ENCODE measurements around the gene INTS1.
"Not testable (repeated sequence)": the region's sequence is repeated elsewhere in the genome, so short reads cannot be mapped to it uniquely, and the experiment has no call there.

INTS1 gene

DNA sequence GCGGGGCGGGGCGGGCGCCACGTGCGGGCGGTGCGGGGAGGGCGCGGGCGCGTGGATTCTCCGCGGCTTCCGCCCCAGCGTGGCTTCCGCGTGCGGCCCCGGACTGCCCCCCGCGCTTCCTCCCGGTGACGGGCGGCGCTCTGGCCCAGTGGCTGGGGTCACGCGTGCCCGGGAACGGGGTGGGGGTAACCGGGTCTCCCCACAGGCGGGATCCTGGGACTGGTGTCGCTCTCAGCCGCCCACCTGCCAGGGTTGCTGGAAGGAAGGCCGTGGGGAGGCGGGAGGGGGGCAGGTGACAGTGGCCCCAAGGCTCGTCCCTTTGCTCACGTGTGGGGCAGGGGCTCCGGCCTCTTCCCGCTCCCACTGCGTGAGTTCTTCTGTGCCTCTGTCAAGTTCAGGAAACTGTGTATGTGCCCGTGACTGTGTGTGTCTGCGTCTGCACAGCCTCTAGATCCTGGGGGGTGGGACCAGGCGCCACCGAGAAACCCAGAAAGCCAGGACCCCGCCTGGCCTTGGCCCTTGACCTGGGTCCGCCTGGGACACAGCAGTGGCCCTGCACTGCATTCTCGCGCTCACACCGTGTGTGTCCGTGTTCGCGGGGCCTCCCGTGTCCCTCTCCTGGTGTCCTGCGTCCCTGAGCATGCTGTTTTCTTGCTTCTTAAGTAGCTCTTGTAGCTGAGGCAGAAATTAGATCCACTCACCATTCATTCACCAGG is 27.2 kb upstream of the INTS1 start:
- DNase-seq (ENCODE audit: low read depth in 1 of 2, low spot score in 1 of 2) = no peak

DNA sequence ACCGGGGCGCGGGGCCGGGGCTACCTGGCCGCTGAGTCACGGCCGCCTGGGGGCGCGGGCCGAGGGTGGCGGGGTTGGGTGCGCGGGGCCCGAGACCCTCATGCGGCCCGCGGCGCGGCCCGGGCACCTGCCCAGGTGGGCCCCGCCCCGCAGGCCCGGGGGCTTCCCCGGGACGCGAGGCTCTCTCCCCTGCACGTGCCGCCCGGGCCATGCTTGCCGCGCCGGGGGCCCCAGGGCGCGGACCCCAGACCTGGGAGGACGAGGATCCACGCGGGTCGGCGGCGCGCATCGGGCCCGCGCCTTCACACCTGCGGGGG is 26.7 kb upstream of the INTS1 start:
- DNase-seq (ENCODE audit: low read depth in 1 of 2, low spot score in 1 of 2) = no peak

DNA sequence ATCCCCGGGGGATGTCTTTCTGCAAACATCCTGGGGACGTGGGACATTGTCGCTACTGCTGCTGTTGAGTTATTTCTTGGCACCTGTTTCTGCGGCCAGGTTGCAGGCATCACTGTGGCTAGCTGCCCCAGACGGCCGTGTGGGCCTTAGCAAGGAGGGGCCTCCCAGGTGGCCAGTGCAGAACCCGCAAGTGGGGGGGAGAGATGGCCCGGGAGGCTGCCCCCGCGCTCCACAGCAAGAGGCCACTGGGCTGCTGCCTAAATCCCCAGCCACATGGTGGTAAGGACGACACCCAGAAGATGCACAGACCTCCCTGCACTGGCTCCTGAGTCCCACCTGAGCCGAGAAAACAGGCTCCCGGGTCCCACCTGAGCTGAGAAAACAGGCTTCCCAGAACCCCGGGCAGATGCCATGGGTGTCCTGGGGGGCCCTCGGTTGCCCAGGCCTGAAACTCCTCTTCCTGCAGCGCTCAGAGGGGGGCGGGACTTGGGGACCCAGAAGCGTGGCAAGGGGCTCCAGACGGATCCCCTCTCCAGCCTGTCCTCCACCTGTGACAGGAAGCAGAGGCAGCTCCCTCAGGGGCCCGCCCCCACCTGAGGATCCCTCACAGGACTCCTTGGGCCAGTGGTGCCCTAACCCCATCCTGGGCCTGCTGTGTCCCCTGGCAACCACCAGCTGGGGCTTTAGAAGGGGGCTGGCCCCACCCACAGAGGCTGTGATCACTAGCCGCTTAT is 25.4 kb upstream of the INTS1 start:
- DNase-seq (ENCODE audit: low read depth in 1 of 2, low spot score in 1 of 2) = no peak

DNA sequence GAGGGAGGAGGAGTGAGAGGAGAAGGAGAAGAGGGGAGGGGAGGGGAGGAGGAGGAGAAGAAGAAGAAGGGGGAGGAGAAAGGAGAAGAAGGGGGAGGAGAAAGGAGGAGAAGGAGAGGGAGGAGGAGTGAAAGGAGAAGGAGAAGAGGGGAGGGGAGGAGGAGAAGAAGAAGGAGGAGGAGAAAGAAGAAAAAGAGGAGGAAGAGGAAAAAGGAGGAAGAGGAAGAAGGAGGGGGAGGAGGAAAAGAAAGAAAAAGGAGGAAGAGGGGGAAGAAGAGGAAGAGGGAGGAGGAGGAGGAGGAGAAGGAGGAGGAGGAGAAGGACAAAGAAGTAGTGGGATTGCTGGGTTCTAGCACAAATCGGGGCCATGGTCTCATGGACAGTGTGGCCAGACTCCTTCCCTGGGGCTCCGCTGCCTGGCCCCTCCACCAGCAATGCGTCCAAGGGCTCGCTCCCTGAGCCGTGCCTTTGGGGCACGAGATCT is 22.1 kb upstream of the INTS1 start:
- no peak for DNase-seq (ENCODE audit: low read depth in 1 of 2, low spot score in 1 of 2)

DNA sequence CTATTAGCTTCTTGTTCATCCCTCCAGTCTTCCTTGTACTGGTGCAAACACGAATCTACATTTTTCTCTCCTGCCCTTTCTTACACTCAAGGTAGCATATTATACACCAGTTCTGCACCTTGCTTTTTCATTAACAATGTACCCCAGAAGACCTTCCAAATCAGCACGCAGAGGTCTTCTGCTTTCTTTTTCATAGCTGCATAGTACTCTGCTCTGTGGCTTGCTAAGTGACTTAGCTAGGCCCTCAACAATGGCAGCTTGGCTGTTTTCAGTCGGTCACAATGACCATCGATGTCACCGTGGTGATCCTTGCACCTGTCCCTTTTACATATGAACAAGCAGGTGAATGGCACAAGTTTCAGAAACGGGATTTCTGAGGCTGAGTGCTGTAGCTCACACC is 21.2 kb upstream of the INTS1 start:
- no peak for DNase-seq (ENCODE audit: low read depth in 1 of 2, low spot score in 1 of 2)

DNA sequence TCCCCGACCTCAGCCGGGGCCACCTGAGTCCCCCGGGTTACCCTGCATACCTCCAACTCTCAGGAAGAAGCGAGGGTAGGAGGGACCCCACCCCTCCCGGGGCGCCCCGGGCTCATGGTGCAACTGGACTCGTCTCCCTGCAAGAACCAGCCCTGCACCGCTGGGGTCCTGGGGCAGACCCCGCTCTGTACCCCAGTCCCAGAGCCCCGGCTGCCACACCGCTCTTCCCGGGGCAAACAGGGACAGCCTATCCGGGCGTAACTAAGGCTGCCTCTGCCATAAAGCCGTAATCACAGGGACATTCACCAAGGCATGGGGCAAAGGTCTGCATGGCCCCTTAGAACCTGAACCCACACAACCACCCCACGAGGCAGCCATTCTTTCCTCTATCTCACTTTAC is 19.7 kb upstream of the INTS1 start:
- DNase-seq (ENCODE audit: low read depth in 1 of 2, low spot score in 1 of 2) = no peak

DNA sequence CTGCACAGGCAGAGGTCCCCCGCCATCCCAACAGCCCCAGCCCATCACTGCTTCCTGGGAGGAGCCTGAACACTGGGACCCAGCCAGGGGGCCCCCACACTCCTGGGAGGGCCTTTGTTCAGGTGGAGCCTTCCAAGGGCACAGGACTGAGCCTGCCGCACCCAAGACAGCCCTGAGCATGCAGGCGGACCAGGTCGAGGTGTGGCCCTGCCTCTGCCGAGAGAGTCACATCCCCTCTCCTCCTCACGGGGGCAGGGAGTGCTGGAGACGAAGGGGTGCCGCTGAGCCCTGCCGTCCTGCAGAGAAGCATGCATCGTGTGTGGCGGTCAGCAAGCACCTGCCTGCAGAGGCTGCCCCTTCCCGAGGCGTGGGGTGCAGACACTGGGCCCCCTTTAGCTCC is 19.0 kb upstream of the INTS1 start:
- DNase-seq (ENCODE audit: low read depth in 1 of 2, low spot score in 1 of 2) = no peak

DNA sequence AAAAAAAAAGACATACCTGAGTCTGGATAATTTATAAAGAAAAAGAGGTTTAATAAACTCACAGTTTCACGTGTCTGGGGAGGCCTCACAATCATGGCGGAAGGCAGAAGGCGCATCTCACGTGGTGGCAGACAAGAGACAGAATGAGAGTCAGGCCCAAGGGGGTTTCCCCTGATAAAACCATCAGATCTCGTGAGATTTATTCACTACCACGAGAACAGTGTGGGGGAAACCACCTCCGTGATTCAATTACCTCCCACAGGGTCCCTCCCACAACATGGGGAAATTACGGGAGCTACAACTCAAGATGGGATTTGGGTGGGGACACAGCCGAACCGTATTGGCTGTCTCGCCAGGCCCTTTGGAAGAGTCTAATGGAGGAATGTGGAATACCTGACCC is 17.3 kb upstream of the INTS1 start:
- DNase-seq (ENCODE audit: low read depth in 1 of 2, low spot score in 1 of 2) = no peak

DNA sequence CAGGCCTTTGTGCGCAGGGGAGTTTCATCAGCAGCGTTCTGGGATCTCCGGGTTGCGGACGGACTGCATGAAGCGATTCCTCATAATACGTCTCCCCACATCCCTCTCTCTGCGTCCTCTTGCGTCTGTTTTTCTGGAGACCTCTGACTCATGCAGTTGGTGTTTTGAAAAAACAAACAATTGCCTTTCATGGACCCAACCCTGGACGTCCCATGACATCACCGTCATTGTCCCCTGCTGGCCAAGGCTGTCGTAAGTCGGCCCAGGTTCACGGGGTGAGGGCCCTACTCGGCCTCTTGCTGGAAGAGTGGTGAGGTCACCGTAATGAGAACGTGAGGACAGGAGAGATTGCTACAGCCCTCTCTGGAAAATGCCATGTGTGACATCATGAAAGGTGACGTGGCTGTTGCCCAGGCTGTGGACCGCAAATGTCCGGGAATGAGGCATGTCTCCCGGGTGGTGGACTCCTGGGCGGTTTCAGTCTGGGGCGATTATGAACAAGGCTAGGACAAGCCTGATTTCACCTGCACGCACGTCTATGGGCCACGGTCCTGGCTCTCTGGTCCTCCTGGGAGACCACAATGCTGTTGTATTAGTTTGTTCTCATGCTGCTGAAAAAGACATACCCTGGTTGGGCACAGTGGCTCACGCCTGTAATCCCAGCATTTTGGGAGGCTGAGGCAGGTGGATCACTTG is 16.5 kb upstream of the INTS1 start:
- DNase-seq (ENCODE audit: low read depth in 1 of 2, low spot score in 1 of 2) = no peak

DNA sequence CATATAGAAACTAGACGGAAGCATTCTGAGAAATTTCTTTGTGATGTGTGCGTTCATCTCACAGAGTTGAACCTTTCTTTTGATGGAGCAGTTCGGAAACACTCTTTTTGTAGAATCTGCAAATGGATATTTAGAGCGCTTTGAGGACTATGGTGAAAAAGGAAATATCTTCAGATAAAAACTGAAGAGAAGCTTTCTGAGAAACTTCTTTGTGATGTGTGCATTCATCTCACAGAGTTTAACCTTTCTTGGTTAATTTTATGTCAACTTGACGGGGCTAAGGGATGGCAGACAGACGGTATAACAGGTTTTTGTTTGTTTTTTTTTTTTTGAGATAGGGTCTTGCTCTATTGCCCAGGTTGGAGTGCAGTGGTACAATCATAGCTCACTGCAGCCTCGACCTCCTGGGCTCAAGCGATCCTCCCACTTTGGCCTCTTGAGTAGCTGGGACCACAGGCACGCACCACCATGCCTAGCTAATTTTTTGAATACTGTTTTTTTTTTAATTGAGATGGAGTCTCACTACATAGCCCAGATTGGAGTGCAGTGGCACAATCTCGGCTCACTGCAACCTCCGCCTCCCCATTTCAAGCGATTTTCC is 15.2 kb upstream of the INTS1 start:
- not testable (repeated sequence) for DNase-seq (ENCODE audit: low read depth in 1 of 2, low spot score in 1 of 2)

DNA sequence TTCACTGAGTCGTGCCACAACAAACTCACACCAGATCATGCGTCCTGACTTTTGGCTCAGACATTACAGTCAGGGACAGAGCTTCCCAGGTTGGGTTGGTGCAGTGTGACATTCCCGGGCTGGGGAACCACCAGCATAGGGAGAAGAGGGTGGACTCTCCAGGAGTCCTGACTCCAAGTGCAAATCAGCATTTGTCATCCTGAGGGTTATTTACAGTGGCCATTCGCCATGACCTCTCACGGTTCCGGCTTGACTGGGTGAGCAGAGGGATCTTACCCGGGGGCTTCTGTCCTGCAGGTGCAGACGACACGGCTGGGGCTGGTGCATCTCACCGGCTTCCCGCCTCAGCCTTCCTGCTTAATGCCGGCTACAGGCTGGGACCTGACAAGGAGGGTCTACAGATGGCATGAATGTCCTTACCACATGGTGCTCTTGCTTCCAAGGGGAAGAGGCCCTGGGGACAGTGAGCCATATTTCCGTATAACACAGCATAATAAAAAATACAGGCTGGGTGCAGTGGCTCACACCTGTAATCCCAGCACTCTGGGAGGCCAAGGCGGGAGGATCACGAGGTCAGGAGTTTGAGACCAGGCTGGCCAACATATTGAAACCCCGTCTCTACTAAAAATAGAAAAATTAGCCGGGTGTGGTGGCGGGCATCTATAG is 12.5 kb upstream of the INTS1 start:
- DNase-seq (ENCODE audit: low read depth in 1 of 2, low spot score in 1 of 2) = no peak

DNA sequence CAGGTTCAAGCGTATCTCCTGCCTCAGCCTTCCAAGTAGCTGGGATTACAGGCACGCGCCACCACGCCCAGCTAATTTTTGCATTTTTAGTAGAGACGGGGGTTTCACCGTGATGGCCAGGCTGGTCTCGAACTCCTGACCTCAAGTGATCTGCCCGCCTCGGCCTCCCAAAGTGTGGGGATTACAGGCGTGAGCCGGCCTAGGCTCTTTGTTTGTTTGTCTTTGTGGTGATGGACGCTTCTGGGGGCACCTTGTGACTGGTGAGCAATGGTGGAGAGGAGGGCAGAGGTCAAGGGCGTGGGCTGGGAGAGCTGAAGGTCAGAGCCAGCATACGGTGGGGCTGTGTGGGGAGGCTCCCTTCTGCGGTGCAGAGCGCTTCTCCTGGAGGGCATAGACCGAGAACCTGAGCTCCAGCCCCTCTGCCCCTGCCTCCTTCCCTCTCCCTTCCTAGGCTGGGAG is 11.3 kb upstream of the INTS1 start:
- DNase-seq (ENCODE audit: low read depth in 1 of 2, low spot score in 1 of 2) = not testable (repeated sequence)

DNA sequence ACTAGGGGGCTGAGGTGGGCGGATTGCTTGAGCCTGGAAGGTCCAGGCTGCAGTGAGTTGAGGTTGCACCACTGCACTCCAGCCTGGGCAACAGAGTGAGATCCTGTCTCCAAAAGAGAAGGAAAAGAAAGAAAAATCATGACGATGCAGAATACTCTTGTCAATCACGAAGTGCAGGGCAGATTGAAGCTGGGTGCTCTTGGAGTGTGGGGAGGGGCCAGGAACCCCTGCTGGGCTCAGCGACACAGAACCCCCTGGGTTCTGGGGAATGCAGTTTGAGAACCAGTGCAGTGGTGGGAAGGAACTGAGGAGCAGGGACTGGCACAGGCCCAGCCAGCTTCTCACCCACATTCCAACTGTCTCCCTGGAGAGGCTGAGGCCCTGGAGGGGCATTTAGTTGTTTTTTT is 10.8 kb upstream of the INTS1 start:
- no peak for DNase-seq (ENCODE audit: low read depth in 1 of 2, low spot score in 1 of 2)

DNA sequence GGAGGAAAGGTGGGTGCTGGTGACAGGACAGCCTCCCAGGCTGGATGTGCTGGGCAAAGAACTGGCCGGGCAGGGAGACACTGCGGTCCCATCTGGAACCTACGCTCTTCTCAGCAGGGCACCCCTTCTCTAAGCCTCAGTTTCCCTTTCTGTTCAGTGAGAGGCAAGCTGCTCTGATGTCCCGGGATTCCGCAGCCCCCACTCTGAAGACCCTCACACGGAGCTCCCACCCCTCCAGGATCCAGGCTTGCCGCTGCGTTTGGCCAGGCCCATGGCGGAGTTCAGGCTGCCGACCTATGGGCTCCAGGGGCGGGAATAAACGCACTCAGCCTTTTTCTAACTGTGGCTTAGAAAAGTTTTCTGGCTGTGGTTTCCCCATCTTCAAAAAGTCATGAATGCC is 10.2 kb upstream of the INTS1 start:
- DNase-seq (ENCODE audit: low read depth in 1 of 2, low spot score in 1 of 2) = no peak

DNA sequence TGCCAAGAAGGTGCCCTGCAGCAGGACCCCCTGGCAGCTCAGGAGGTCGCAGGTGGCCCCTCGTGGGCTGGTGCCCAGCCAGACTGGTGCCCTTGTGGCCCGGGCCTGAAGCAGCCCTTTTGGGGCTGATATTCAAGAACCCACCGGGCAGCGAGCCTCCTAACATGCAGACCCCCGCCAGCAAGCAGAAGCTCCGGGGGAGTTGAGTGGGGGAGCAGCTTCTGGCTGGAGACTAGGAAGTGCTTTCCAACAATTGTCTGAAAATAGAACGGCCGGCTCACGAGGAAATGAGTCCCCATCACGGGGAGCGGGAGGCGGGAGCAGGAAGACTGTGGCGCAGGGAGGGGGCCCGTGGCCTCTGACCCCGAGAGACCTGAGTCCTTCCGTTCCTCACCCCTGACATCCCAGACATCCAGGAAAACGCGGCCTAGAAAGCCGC is 9.5 kb upstream of the INTS1 start:
- no peak for DNase-seq (ENCODE audit: low read depth in 1 of 2, low spot score in 1 of 2)

DNA sequence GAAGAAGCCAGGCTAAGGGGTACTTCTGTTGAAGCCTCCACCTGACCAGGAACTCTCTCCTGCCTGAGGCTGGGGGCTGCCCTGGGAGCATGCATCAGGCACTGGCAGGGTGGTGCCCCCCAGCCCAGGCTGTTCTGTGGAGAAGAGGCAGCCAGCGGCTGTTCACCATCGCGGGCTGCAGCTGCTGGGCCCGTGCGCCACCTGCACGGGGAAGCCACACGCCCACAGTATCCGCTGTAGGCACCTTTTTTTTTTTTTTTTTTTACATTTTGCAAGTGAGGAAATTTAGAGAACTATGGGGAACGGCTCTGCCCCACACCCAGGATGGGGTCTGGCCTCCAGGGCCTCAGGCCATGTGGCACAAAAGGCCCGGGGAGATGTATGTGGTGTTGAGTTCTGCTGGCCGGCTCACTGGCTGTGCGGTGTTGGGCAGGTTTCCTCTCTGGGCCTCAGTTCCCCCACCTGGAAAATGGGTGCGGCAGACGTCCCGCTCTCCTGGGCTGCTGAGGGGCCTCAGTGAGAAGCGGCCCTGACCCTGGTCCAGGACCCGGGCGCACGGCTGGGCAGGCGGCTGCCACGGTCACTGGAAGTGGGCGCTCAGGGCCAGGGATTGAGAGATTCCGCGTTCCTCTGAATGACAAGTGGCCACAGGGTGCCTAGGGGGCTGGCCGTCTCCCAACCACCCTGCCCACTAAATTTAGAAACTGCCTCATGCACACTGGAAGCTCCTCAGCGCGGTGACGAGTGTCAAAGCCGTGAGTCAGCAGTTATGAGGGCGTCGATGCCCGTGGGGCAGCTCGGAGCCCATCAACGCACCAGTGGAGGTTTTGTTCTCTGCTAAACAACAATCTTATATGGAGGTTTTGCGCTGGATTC is 8.8 kb upstream of the INTS1 start:
- DNase-seq (ENCODE audit: low read depth in 1 of 2, low spot score in 1 of 2) = no peak

DNA sequence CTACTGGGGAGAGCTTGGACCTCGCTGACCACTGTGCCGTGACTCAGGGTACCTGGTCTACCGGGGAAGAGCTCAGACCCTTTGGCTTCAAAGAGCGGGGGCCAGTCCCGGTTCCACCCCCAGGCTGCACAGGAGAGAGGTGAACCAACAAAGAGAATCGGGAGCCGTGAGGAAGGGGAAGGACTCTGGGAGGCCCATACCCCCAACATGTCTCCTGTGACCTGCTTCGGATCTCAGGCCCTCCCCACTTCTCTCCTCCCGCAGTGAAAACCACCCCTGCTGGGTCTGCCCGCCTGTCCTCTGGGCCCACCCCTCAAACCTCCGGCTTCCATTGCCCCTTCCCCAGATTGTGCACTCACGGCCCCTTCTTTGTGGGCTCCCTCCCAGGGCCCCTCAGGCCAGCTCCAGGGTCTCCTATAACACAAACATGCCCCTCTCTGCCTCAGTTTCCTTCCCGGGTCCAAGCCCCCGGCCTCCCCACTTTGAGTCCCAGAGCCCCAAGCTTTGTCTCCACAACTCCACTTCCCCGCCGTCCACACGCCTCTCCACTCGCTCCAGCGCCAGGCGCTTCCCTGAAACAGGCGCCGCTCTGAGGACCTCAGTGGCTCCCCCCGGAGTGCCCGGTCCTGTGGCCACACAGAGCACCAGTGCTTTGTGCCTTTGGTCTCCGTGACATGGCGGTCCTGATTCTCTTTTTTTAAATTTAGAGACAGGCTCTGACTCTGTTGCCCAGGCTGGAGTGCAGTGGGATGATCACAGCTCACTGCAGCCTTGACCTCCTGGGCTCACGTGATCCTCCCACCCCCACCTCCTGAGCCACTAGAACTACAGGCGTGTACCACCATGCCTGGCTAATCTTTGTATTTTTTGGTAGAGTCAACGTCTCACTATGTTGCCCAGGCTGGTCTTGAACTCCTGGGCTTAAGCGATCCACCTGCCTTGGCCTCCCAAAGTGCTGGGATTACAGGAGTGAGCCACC is 7.5 kb upstream of the INTS1 start:
- DNase-seq (ENCODE audit: low read depth in 1 of 2, low spot score in 1 of 2) = no peak

DNA sequence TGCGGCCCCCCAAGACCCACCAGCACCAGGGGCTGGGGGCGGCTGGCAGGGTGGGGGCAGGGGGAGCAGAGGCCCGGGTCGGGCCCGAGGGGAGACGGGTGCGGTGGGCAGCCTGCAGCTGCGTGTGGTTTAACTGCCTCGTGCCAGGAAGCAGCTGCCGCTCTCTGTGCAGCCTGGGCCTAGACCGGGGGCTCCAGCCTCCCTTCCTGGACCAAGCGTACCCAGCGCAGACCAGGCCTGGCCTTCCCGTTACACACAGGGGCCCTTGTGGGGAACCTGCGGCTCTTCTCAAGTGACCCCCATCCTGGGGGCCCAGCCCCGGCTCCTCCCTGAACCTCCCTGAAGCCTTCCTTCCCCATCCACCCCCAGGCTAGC is 6.6 kb upstream of the INTS1 start:
- no peak for DNase-seq (ENCODE audit: low read depth in 1 of 2, low spot score in 1 of 2)

DNA sequence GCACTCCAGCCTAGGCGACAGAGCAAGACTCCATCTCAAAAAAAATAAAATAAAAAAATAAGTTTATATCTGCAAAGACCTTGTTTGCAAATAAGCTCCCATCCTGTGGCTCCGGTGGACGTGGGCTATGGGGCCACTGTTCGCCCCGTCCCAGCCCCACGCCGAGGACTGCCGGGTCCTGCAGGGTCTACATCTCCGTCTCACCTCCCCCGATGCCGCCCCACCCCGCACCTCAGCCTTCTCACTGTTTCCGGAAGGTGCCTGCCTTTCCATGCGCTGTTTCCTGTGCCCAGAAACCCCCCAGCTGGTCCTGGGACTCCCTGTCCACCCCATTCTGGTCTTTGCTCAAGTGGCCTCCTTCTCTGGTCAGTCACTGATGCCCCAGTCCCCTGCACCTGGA is 5.0 kb upstream of the INTS1 start:
- no peak for DNase-seq (ENCODE audit: low read depth in 1 of 2, low spot score in 1 of 2)

Data from activated CD4-positive, alpha-beta T cell treated with anti-CD3 and anti-CD28 coated beads, Interleukin-2, amount 50 U/mL, for 24 hours (primary cell).